ENCODE results near the gene NRL. TPM values are rescaled to one million over a fixed set of nuclear protein-coding genes. Genes with fewer than 3 reads are reported as not detected.

Gene NRL
- total and polyA plus RNA-seq, 7 donors = 1.2 to 5.1 (median 2.4) TPM

DNA sequence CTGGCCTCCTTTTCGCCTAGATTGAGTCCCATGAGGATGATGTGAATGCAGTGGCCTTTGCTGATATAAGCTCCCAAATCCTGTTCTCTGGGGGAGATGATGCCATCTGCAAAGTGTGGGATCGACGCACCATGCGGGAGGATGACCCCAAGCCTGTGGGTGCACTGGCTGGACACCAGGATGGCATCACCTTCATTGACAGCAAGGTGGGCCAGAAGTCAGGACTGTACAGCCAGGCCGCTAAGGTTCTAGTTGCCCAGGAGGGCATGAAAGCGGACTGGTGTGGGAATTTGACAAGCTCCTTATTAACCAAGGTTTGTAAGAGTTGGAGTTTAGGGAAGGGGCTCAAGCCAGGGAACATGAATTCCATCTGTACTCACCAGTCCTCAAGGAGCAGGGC, 4.9 kb upstream of the NRL start:
- Histone ChIP-seq H3K4me3 (no peak overlapping the region), H3K9me3 (no peaks in the 10 kb centered on the region), H3K27ac (no peak overlapping the region), H3K36me3 (ENCODE audit: insufficient read depth in 1 of 2, low read depth in 1 of 2) (peaks cover 4 to 81% of the 10 kb centered on the region in 2 donors), H3K27me3 (ENCODE audit: insufficient read depth in 3 of 3, low read length in 2 of 3) (no peaks in the 10 kb centered on the region), H3K4me1 (peaks cover 15% of the 10 kb centered on the region)
- ATAC-seq = no peak
- TF ChIP-seq, protein P1, sequence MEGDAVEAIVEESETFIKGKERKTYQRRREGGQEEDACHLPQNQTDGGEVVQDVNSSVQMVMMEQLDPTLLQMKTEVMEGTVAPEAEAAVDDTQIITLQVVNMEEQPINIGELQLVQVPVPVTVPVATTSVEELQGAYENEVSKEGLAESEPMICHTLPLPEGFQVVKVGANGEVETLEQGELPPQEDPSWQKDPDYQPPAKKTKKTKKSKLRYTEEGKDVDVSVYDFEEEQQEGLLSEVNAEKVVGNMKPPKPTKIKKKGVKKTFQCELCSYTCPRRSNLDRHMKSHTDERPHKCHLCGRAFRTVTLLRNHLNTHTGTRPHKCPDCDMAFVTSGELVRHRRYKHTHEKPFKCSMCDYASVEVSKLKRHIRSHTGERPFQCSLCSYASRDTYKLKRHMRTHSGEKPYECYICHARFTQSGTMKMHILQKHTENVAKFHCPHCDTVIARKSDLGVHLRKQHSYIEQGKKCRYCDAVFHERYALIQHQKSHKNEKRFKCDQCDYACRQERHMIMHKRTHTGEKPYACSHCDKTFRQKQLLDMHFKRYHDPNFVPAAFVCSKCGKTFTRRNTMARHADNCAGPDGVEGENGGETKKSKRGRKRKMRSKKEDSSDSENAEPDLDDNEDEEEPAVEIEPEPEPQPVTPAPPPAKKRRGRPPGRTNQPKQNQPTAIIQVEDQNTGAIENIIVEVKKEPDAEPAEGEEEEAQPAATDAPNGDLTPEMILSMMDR (IDR thresholded peaks at IDR 0.05) = no peak
- WGBS, 3 donors = 95 to 96% (median 96%) methylated on average over 6 of the region's 6 CpGs
- intact Hi-C loops (cut with DNase I) = no loop called here
- no peak for DNase-seq

DNA sequence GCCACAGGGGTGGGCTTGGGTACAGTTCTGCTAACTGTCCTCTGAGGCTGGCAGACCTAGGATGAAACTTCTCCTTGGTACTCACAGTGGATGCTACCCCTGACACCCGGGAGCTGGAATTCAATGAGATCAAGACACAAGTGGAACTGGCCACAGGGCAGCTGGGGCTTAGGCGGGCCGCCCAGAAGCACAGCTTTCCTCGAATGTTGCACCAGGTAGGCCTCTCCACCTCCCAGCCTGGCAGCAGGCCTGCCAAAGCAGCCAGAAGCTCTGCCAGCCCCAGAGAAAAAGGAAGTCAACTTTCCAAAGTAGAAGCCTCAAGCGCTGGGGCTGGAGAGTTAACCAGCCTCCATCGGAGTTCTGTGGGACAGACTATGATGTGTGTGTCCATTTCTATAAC, 2.4 kb upstream of the NRL start:
- no peak overlapping the region for H3K27ac ChIP-seq
- ATAC-seq (no peak), DNase-seq (no peak)
- intact Hi-C loops (cut with DNase I) = no loop called here
- WGBS, 3 donors = 78 to 91% (median 79%) methylated on average over 6 of the region's 6 CpGs
- TF ChIP-seq, protein P1 (IDR thresholded peaks at IDR 0.05) = no peak
- H3K9me3 ChIP-seq = no peaks in the 10 kb centered on the region
- no peak overlapping the region for H3K4me3 ChIP-seq
- H3K4me1 ChIP-seq = peaks cover 15% of the 10 kb centered on the region
- no peaks in the 10 kb centered on the region for H3K27me3 ChIP-seq (ENCODE audit: insufficient read depth in 3 of 3, low read length in 2 of 3)
- H3K36me3 ChIP-seq (ENCODE audit: insufficient read depth in 1 of 2, low read depth in 1 of 2) = peaks cover 4 to 58% of the 10 kb centered on the region in 2 donors

DNA sequence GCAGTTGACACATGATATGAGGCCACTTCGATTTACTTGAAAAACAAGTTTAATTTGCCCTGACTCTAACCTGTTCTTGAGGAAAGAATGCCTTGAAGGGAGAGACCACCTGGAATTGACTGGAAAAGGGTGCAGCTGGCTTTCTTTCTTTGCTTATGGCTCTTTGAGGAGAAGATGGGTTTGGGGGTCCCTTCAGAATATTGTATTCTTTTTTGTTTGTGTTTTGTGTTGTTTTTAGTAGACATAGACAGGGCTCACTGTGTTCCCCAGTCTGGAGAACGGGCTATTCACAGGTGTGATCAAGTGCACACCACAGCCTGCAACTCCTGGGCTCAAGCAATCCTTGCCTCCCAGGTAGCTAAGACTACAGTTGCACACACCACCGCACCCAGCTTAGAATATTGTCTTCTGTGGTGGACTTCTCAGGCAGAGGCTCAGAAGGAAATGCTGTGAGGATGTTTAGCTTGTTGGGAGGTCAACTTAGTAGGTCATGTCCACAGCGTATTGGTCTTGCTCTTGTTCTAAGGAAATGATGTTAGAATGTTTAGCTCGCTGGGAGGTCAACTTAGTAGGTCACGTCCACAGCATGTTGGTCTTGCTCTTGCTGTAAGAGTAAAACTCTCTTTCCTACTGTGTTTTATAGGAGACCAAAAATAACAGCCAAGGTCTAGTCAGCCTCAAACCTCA, 1.5 kb upstream of the NRL start:
- WGBS, 3 donors = 80 to 86% (median 85%) methylated on average over 6 of the region's 6 CpGs

DNA sequence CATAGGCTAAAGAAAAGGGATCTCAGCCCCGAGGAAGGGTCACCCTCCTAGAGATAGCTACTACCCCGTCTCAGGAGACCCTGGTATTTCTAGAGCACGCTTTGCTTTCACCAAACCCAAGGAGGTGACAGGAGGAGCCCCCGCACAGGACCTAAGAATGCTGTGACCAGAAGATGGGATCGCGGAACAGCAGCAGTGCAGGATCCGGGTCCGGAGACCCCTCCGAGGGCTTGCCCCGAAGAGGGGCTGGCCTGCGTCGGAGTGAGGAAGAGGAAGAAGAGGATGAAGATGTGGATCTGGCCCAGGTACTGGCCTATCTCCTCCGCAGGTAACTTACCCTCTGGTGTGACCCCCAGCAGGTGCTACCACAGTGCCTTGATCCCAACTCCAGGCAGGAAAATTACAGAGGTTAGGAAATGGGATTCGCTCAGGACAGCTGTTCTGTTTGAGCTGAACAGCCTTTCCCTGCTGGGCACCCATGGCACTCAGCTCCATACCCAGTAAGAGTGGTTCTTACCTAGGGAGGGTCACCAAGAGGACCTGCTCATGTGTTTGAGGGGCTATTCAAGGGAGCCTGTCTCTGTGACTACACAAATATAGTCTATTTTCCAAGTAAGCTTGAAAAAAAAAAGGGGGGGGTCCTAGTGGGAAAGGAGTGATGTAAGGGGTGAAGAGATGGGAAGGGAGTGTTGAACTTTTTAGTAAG, 826 bp upstream of the NRL start:
- no peak for DNase-seq
- TF ChIP-seq, protein P1 (IDR thresholded peaks at IDR 0.05) = no peak
- intact Hi-C loops (cut with DNase I) = no loop called here
- Histone ChIP-seq H3K27me3 (ENCODE audit: insufficient read depth in 3 of 3, low read length in 2 of 3) (no peaks in the 10 kb centered on the region), H3K4me1 (peaks cover 15% of the 10 kb centered on the region), H3K4me3 (peak overlapping the region; percentile 80), H3K27ac (peak overlapping the region; percentile 100), H3K9me3 (no peaks in the 10 kb centered on the region), H3K36me3 (ENCODE audit: insufficient read depth in 1 of 2, low read depth in 1 of 2) (peaks cover 0 to 42% of the 10 kb centered on the region in 2 donors)
- 2 to 6% (median 3%) methylated on average over 14 of the region's 14 CpGs for WGBS, 3 donors
- ATAC-seq = no peak

More for the DNA sequence above, 1.5 kb upstream of the NRL start:
- intact Hi-C loops (cut with DNase I) = no loop called here
- ATAC-seq = no peak
- peaks cover 3 to 49% of the 10 kb centered on the region in 2 donors for H3K36me3 ChIP-seq (ENCODE audit: insufficient read depth in 1 of 2, low read depth in 1 of 2)
- H3K4me1 ChIP-seq = peaks cover 15% of the 10 kb centered on the region
- no peaks in the 10 kb centered on the region for H3K9me3 ChIP-seq
- H3K4me3 ChIP-seq = peak overlapping the region; percentile 80
- H3K27ac ChIP-seq = no peak overlapping the region
- no peaks in the 10 kb centered on the region for H3K27me3 ChIP-seq (ENCODE audit: insufficient read depth in 3 of 3, low read length in 2 of 3)
- TF ChIP-seq, protein P1 (IDR thresholded peaks at IDR 0.05) = no peak
- no peak for DNase-seq
